ENCODE measurements around the gene CCL8.

The CCL8 gene

GRCh38 chr17:34276826-34277225 is 42.4 kb upstream of the CCL8 start:
- Histone ChIP-seq H3K27me3 (ENCODE audit: control insufficient read depth, low read length) (no peaks in the 10 kb centered on the region), H3K36me3 (ENCODE audit: control insufficient read depth, low read length) (no peaks in the 10 kb centered on the region), H3K4me2 (ENCODE audit: low read length) (no peak overlapping the region), H3K4me3 (ENCODE audit: low read length) (no peak overlapping the region), H3K4me1 (ENCODE audit: control insufficient read depth, low read length) (no peaks in the 10 kb centered on the region), H3K9me2 (replicated peaks; ENCODE audit: control insufficient read depth, low read length) (no peaks in the 10 kb centered on the region), H3F3A (ENCODE audit: control insufficient read depth, insufficient read depth) (no peaks in the 10 kb centered on the region), H4K20me1 (ENCODE audit: control insufficient read depth, insufficient read depth, low read depth, low read length) (no peaks in the 10 kb centered on the region), H3K9me3 (ENCODE audit: control insufficient read depth, insufficient read depth, low read length) (no peaks in the 10 kb centered on the region), H3K79me2 (ENCODE audit: control insufficient read depth, low read length) (no peaks in the 10 kb centered on the region), H3K27ac (ENCODE audit: low read depth, low read length) (no peak overlapping the region)
- TF ChIP-seq CTCF (IDR thresholded peaks at IDR 0.05; ENCODE audit: low read depth, low read length, poor library complexity, severe bottlenecking) (no peak), EZH2phosphoT487 (IDR thresholded peaks at IDR 0.05; ENCODE audit: borderline replicate concordance, low read length) (no peak)

GRCh38 chr17:34283571-34283970 is 35.7 kb upstream of the CCL8 start:
- H3K27ac ChIP-seq (ENCODE audit: low read depth, low read length): no peak overlapping the region
- no peaks in the 10 kb centered on the region for H3F3A ChIP-seq (ENCODE audit: control insufficient read depth, insufficient read depth)
- no peaks in the 10 kb centered on the region for H3K4me1 ChIP-seq (ENCODE audit: control insufficient read depth, low read length)
- H3K79me2 ChIP-seq (ENCODE audit: control insufficient read depth, low read length): no peaks in the 10 kb centered on the region
- H4K20me1 ChIP-seq (ENCODE audit: control insufficient read depth, insufficient read depth, low read depth, low read length): no peaks in the 10 kb centered on the region
- no peak overlapping the region for H3K4me3 ChIP-seq (ENCODE audit: low read length)
- H3K9me3 ChIP-seq (ENCODE audit: control insufficient read depth, insufficient read depth, low read length): no peaks in the 10 kb centered on the region
- no peaks in the 10 kb centered on the region for H3K9me2 ChIP-seq (replicated peaks; ENCODE audit: control insufficient read depth, low read length)
- no peaks in the 10 kb centered on the region for H3K27me3 ChIP-seq (ENCODE audit: control insufficient read depth, low read length)
- no peaks in the 10 kb centered on the region for H3K36me3 ChIP-seq (ENCODE audit: control insufficient read depth, low read length)
- no peak overlapping the region for H3K4me2 ChIP-seq (ENCODE audit: low read length)
- no peak for TF ChIP-seq EZH2phosphoT487 (IDR thresholded peaks at IDR 0.05; ENCODE audit: borderline replicate concordance, low read length)
- no peak for TF ChIP-seq CTCF (IDR thresholded peaks at IDR 0.05; ENCODE audit: low read depth, low read length, poor library complexity, severe bottlenecking)

GRCh38 chr17:34285286-34285792 is 33.9 kb upstream of the CCL8 start, which contains the start of gene CCL11:
Gene CCL11, plus strand, starts transcription at chr17:34285742. Its CDS starts 67 bp downstream, at chr17:34285809.
- Histone ChIP-seq H3K9me3 (ENCODE audit: control insufficient read depth, insufficient read depth, low read length) (no peaks in the 10 kb centered on the region), H3K79me2 (ENCODE audit: control insufficient read depth, low read length) (no peaks in the 10 kb centered on the region), H3K4me3 (ENCODE audit: low read length) (no peak within 1 kb of the TSS), H3K4me1 (ENCODE audit: control insufficient read depth, low read length) (no peaks in the 10 kb centered on the region), H3K36me3 (ENCODE audit: control insufficient read depth, low read length) (no peaks in the 10 kb centered on the region), H3F3A (ENCODE audit: control insufficient read depth, insufficient read depth) (no peaks in the 10 kb centered on the region), H3K27me3 (ENCODE audit: control insufficient read depth, low read length) (peaks cover 2% of the 10 kb centered on the region; the same call in 1 of the 2 replicates), H4K20me1 (ENCODE audit: control insufficient read depth, insufficient read depth, low read depth, low read length) (no peaks in the 10 kb centered on the region), H3K4me2 (ENCODE audit: low read length) (no peak within 1 kb of the TSS), H3K27ac (ENCODE audit: low read depth, low read length) (no peak within 1 kb of the TSS), H3K9me2 (replicated peaks; ENCODE audit: control insufficient read depth, low read length) (no peaks in the 10 kb centered on the region)
- TF ChIP-seq CTCF (IDR thresholded peaks at IDR 0.05; ENCODE audit: low read depth, low read length, poor library complexity, severe bottlenecking) (no peak), EZH2phosphoT487 (IDR thresholded peaks at IDR 0.05; ENCODE audit: borderline replicate concordance, low read length) (no peak)
